IPS-15b (cell line): ENCODE results near the gene FRMD4B.
A peak's percentile ranks its signal among the peaks of the same experiment; 100 is the strongest.

ENCODE experiments used
- H3K27me3 ChIP-seq: one replicate; pipeline ENCODE4 v1.6.1; 2013; ENCODE audit warnings: low read length; ENCODE audit not compliant: control insufficient read depth, insufficient read depth
- H3K36me3 ChIP-seq: one replicate; pipeline ENCODE4 v1.6.1; 2013; ENCODE audit warnings: low read length; ENCODE audit not compliant: control insufficient read depth, insufficient read depth
- H3K4me1 ChIP-seq: one replicate; pipeline ENCODE4 v1.6.1; 2013; ENCODE audit warnings: mild to moderate bottlenecking, low read length; ENCODE audit not compliant: control insufficient read depth, insufficient read depth
- H3K4me3 ChIP-seq: one replicate; pipeline ENCODE4 v1.5.1; 2013; ENCODE audit warnings: low read depth, low read length
- H3K9ac ChIP-seq: one replicate; pipeline ENCODE4 v1.6.1; 2013; ENCODE audit warnings: low read depth, mild to moderate bottlenecking, low read length
- H3K9me3 ChIP-seq: one replicate; pipeline ENCODE4 v1.6.1; 2013; ENCODE audit warnings: mild to moderate bottlenecking, low read length; ENCODE audit not compliant: control insufficient read depth, insufficient read depth

The FRMD4B gene

DNA sequence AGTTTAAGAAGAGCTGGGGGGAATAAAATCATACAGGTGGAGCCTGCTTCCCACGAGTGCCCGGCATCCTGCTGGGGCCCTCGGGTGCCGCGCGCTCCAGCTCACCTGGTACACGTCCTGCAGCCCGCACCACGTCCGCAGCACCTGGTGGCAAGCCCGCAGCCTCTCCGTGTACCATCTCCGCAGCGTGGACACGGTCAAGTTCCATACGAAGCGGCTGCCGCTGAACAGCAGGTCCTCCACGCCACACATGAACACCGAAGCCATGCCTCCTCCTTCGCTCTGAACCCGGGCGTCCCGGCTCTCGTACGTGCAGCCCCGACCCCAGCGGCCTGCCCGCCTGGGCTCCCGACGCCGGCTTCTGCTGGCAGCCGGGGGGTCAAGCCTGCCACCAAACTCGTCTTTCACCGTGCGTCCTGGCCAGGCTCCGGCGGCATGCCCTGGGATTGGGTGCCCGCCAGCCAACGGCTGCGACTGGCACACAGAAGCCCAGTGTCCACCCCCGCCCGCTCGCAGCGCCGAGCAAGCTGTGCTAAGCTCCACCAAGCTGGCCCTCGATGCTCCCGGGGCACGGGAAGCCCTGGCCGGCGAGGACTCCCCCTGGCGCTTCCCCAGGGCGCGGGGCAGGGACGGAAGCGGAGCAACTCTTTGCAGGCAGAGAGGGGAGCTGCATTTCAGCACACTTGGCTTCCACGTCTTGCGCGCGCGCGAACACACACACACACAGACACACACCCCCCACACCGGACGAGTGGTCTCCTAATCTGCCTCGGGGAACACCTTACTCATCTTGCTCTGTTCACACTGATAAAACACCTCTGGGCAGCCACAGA is at the start of gene FRMD4B:
FRMD4B (minus strand) TSS at position 366 of the 833 bp plus-strand sequence; CDS start at position 267, 99 bp downstream.
- Histone ChIP-seq H3K9ac (peak within 1 kb of the TSS; percentile 19), H3K4me3 (peak within 1 kb of the TSS; percentile 60), H3K4me1 (peaks cover 3% of the 10 kb centered on the region), H3K36me3 (no peaks in the 10 kb centered on the region), H3K9me3 (no peaks in the 10 kb centered on the region), H3K27me3 (peaks cover 36% of the 10 kb centered on the region)

DNA sequence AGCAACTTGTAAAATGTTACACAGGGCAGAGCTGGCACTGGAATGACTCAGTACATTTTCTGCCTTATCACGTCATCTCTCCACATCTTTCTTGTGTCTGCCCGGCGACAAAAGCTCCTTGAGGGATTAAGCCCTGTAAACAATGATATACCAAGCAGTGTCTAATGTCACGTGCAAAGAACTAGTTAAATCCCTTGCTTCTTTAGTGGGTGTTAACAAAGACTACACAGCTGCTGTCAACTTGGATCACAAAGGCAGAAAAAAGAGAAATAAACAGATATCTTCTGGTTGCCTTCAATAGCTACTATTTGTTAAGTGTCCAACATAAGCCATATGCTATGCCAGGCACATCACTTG is 48.1 kb upstream of the FRMD4B start:
- Histone ChIP-seq H3K9me3 (no peaks in the 10 kb centered on the region), H3K4me1 (no peaks in the 10 kb centered on the region), H3K9ac (no peak overlapping the region)

DNA sequence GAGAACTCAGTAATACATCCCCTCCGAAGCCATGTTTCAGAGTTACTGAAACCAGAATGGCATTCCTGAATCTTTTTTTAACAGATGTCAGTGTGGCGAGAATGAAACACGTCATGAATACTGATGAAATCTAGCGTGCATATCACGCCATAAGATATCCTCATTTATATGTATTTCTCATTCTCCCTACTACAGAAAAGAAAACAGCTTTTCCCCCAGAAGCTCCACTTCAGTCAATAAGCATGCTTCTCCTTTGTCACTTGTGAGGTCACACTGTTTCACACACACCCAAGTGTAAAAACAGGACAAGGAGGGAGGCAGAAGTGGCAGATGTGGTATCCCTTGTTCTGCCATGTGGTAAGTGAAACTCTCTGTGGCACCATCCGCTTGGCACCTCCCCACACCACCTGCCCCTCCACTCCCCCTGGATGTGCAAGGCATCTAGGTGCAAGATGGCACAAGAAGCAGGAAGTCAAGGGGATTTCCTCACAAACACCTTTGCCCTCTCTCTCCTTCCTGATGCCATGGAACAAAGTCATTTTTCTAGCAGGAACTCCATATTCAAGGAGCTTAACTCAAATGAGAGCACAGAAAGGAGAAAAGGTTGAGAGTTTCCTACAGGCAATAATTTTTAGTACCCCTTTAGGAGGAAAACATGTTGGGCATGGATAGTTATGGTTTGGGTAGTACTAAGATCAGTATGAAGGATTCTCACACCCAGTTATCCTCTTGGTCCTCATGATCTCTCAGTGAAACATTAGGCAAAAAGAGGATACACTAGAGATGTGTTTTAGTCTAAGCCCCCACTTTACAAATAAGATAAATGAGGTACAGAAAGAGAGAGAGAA is 47.5 kb upstream of the FRMD4B start:
- Histone ChIP-seq H3K4me1 (no peaks in the 10 kb centered on the region), H3K36me3 (no peaks in the 10 kb centered on the region), H3K27me3 (no peaks in the 10 kb centered on the region), H3K9ac (no peak overlapping the region), H3K4me3 (no peak overlapping the region), H3K9me3 (no peaks in the 10 kb centered on the region)

More for the DNA sequence above, 48.1 kb upstream of the FRMD4B start:
- no peaks in the 10 kb centered on the region for H3K36me3 ChIP-seq
- H3K27me3 ChIP-seq = no peaks in the 10 kb centered on the region
- no peak overlapping the region for H3K4me3 ChIP-seq

DNA sequence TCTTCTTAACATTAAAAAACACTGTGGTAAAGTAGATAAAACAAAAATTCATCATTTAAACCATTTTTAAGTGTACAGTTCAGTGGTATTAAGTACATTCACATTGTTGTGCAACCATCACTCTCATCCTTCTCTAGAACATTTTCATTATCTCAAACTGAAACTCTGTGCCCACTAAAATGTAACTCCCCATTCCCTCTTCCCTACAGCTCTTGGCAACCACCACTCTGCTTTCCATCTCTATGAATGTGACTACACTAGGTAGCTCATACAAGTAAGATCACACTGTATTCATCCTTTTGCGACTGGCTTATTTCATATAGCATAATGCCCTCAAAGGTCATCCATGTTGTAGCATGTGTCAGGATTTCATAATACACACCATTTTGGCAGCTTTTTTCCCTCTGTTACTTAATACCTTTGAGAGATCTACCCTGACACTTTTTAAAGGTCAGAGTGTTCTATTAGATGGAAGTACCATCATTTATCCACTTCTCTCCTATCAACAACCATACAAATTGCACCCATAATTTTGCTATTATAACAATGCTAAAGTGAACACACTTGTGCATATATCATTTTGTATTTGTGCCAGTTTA is 42.9 kb upstream of the FRMD4B start:
- Histone ChIP-seq H3K4me3 (no peak overlapping the region), H3K9ac (no peak overlapping the region), H3K36me3 (no peaks in the 10 kb centered on the region)

DNA sequence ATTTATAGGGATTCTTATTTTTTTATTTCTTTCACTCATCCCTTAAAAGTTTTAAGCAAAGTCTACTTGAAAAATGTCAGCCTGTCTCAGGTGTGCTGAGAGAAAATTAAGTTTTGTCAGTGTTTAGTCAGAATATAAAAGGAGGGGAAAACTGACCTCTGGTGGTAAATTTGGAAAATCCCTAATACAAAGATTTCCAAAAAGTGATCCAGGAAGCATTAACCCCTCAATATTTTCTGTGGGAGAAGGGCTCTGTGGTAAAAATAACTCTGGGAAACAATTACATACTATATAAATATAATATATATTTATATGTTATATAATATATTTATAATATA is 41.0 kb upstream of the FRMD4B start:
- Histone ChIP-seq H3K9ac (no peak overlapping the region), H3K27me3 (no peaks in the 10 kb centered on the region), H3K4me1 (peaks cover 2% of the 10 kb centered on the region), H3K36me3 (no peaks in the 10 kb centered on the region), H3K4me3 (no peak overlapping the region), H3K9me3 (no peaks in the 10 kb centered on the region)

More for the DNA sequence above, 42.9 kb upstream of the FRMD4B start:
- no peaks in the 10 kb centered on the region for H3K27me3 ChIP-seq
- no peaks in the 10 kb centered on the region for H3K9me3 ChIP-seq
- peaks cover 2% of the 10 kb centered on the region for H3K4me1 ChIP-seq

DNA sequence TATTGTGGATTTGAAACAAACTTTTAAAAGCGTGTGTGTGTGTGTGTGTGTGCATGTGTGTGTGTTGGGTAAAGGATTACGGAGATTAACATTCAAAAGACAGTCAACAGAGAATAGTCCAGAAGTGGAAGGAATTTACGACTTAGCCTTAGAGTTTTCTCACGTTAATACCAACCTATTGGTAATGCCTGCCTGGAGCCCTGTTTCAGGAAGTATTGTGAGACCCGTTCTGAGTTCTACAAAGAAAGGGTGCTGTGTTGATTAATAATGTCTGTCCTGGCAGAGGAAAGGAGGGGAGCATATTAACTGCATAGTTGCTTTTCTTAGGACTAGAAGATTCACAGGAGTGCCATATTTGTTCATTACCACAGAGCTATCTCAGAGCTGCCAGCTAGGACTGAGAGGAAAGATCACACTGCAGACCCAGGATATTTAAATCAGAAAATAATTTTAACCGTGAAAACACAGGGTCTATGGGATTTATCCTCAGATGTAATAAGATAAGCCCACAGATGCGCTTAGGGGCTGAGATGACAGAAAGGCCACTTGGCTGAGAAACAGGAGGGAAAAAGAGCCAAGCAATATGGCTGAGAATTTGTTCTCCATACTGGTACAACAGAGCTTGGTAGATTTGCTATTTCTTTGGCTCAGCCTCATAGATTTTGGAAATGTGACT is 40.5 kb upstream of the FRMD4B start:
- H3K4me1 ChIP-seq = peaks cover 2% of the 10 kb centered on the region
- no peaks in the 10 kb centered on the region for H3K36me3 ChIP-seq
- no peak overlapping the region for H3K9ac ChIP-seq
- no peak overlapping the region for H3K4me3 ChIP-seq
- no peaks in the 10 kb centered on the region for H3K27me3 ChIP-seq
- no peaks in the 10 kb centered on the region for H3K9me3 ChIP-seq

DNA sequence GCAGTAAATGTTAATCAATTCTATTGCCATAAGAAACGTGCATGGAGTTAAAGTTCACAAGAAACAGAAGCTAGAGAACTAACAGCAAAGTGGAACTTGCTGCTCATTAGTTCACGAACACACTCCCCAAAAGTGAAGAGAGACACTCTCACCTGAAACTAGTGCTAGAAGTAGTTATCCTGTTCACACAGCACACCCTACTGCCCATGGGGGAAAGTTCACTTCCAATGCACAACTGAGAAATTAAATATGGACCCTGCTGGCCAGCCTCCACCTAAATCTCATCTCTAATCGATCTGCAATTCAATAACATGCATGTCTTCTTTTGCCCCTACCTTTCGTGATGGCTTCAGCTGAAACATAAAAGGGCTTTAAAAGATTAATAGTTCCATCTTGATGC is 39.4 kb upstream of the FRMD4B start:
- Histone ChIP-seq H3K27me3 (no peaks in the 10 kb centered on the region), H3K4me3 (no peak overlapping the region), H3K36me3 (no peaks in the 10 kb centered on the region), H3K9ac (no peak overlapping the region), H3K4me1 (peaks cover 2% of the 10 kb centered on the region), H3K9me3 (no peaks in the 10 kb centered on the region)

DNA sequence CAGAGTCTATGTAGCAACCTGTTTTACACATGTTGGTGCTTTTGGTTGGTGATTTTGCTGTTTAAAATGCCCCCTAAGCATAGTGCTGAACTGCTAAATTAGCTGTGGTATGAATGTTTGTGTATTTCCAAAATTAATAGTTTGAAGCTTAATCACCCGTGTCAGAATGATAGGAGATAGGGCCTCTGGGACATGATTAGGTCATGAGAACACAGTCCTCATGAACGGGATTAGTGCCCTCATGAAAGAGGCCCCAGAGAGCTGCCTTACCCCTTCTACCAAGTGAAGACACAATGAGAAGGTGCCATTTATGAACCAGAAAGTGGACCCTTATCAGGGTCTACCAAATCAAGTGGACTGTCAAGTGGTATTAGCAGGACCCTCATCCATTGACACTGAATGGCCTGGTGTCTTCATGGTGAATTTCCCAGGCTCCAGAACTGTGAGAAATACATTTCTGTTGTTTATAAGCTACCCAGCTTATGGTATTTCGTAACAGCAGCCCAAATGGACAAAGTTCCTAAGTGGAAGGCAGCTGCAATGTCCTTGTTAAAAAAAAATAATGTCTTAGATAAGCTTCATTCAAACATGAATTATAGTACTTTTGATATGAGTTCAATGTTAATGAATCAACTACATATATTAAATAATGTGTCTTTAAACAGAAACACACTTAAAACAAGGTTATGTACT is 37.7 kb upstream of the FRMD4B start:
- Histone ChIP-seq H3K9ac (no peak overlapping the region), H3K4me1 (peaks cover 2% of the 10 kb centered on the region), H3K4me3 (no peak overlapping the region), H3K27me3 (no peaks in the 10 kb centered on the region), H3K9me3 (no peaks in the 10 kb centered on the region), H3K36me3 (no peaks in the 10 kb centered on the region)

DNA sequence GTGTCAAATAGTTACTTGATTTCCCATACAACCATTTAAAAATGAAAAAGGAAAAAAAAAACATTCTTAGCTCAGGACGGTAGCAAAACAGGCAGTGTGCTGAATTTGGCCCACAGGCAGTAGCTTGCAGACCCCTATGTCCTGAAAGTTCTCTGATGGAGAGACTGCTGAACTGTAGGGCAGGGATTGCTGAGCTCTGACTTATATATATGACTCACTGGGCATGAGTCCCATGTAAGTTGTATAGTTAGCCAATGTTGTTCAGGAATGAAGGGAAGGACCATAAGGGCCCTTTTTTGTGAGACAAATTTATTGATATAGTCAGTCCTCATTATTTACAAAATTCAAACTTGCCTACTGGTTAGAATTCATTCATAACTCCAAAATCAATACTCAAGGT is 36.9 kb upstream of the FRMD4B start:
- Histone ChIP-seq H3K9ac (no peak overlapping the region), H3K9me3 (no peaks in the 10 kb centered on the region), H3K36me3 (no peaks in the 10 kb centered on the region), H3K4me1 (peaks cover 2% of the 10 kb centered on the region), H3K4me3 (no peak overlapping the region), H3K27me3 (no peaks in the 10 kb centered on the region)

DNA sequence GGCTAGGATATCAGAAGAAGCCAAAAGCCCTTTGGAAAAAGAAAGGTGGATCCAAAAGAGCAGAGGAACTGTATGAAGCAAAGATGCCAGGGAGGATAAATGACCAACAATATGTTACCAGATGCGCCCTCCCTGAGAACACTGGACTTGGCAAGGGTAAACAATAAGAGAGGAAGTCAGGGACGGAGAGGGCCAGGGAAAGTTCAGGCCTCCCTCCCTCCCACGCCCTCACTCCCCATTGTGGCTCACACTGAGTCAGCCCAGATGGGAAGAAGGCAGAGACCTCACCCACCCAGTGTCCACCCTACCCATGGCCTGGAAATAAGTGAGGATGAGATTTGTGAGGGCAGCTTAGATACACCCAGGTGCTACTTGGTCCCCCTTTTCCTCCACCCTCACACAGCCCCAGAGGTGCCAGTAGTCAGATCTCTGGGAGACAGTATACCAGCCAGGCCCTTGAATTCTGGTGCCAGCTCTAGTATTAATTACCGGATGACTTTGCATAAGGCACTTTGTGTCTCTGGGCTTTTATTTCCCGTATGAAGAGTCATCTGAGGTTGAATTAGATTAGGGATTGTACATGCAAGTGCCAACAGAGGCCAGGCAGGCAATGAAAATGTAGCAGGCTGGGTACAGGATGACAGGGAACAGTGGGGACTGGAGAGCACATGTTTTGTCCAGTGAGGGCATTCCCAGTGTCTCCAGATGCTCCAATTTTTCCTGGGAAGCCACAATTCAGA is 35.1 kb upstream of the FRMD4B start:
- peaks cover 2% of the 10 kb centered on the region for H3K4me1 ChIP-seq
- H3K4me3 ChIP-seq = no peak overlapping the region
- H3K9me3 ChIP-seq = no peaks in the 10 kb centered on the region
- H3K27me3 ChIP-seq = no peaks in the 10 kb centered on the region
- no peak overlapping the region for H3K9ac ChIP-seq
- no peaks in the 10 kb centered on the region for H3K36me3 ChIP-seq
